WTC11 (cell line): ENCODE data around the gene EFS. TPM values are rescaled to one million over a fixed set of nuclear protein-coding genes. Genes with fewer than 3 reads are reported as not detected.

Experiments
- ATAC-seq: fragments of 200-7000 bp; cut with Tn5 transposase; 2 replicates; pipeline ENCODE4 v1.10.0; 2021; ENCODE audit warnings: mild to moderate bottlenecking, moderate library complexity
- CTCF ChIA-PET: fragments of 300-600 bp; sonication (Branson Sonifier 250); formaldehyde crosslinking; loops from one replicate; lab custom pipeline; 2021; ENCODE audit warnings: antibody characterized with exemption; lab: Charles Lee
- POLR2A ChIA-PET: fragments of 350-600 bp; sonication (Branson Sonifier 250); formaldehyde crosslinking; loops from one replicate; lab custom pipeline; 2021; ENCODE audit warnings: antibody characterized with exemption; lab: Charles Lee
- DNase-seq: peaks from one replicate; pipeline ENCODE4 v3.0.0; 2021; ENCODE audit warnings: low spot score
- H3K27ac Mint-ChIP-seq: 2 replicates; pipeline ENCODE4 v1.8.0; 2021; ENCODE audit warnings: mixed read lengths
- H3K27me3 Mint-ChIP-seq: 2 replicates; pipeline ENCODE4 v1.8.0; 2021; ENCODE audit warnings: low read depth, mild to moderate bottlenecking, moderate library complexity, mixed read lengths
- H3K36me3 Mint-ChIP-seq: 2 replicates; pipeline ENCODE4 v1.8.0; 2021; ENCODE audit warnings: mixed read lengths
- H3K4me1 Mint-ChIP-seq: 2 replicates; pipeline ENCODE4 v1.8.0; 2022; ENCODE audit warnings: mixed read lengths
- H3K4me3 Mint-ChIP-seq: 2 replicates; pipeline ENCODE4 v1.8.0; 2021; ENCODE audit warnings: mild to moderate bottlenecking, moderate library complexity, mixed read lengths
- H3K9me3 Mint-ChIP-seq: 2 replicates; pipeline ENCODE4 v1.8.0; 2021; ENCODE audit warnings: mixed read lengths
- ATF1 ChIP-seq: sonication (generic); formaldehyde crosslinking; IDR thresholded peaks from 2 replicates; pipeline ENCODE4 v1.8.1; 2023; ENCODE audit warnings: mild to moderate bottlenecking, moderate library complexity, missing genetic modification reagents
- E2F1 ChIP-seq: sonication (generic); formaldehyde crosslinking; IDR thresholded peaks from 2 replicates; pipeline ENCODE4 v1.8.0; 2022; ENCODE audit warnings: mild to moderate bottlenecking, missing genetic modification reagents
- ERG ChIP-seq: fragments of 250-450 bp; sonication (Bioruptor Pico); IDR thresholded peaks from 2 replicates; pipeline ENCODE4 v1.8.0; 2021; ENCODE audit warnings: mild to moderate bottlenecking
- FOXK1 ChIP-seq: sonication (generic); formaldehyde crosslinking; IDR thresholded peaks from 2 replicates; pipeline ENCODE4 v1.8.0; 2022; ENCODE audit warnings: mild to moderate bottlenecking, moderate library complexity, missing genetic modification reagents
- FOXP1 ChIP-seq: sonication (generic); formaldehyde crosslinking; IDR thresholded peaks from 2 replicates; pipeline ENCODE4 v1.8.0; 2022; ENCODE audit warnings: missing genetic modification reagents, mild to moderate bottlenecking, moderate library complexity, borderline replicate concordance
- GRHL2 ChIP-seq: fragments of 250-450 bp; sonication (Bioruptor Pico); IDR thresholded peaks from 2 replicates; pipeline ENCODE4 v1.8.0; 2022; ENCODE audit warnings: mild to moderate bottlenecking, moderate library complexity; ENCODE audit not compliant: insufficient replicate concordance, severe bottlenecking
- IRF1 ChIP-seq: sonication (generic); formaldehyde crosslinking; IDR thresholded peaks from 2 replicates; pipeline ENCODE4 v1.8.0; 2023; ENCODE audit warnings: missing genetic modification reagents
- IRF2 ChIP-seq: sonication (generic); formaldehyde crosslinking; IDR thresholded peaks from 2 replicates; pipeline ENCODE4 v1.8.0; 2022; ENCODE audit warnings: low read depth, missing genetic modification reagents, borderline replicate concordance
- JAZF1 ChIP-seq: fragments of 250-450 bp; sonication (Bioruptor Pico); IDR thresholded peaks from 2 replicates; pipeline ENCODE4 v1.9.0; 2021; ENCODE audit warnings: moderate library complexity, mild to moderate bottlenecking, inconsistent platforms
- JUN ChIP-seq: sonication (generic); formaldehyde crosslinking; IDR thresholded peaks from 2 replicates; pipeline ENCODE4 v1.8.0; 2023; ENCODE audit warnings: mild to moderate bottlenecking, missing genetic modification reagents
- MYBL2 ChIP-seq: sonication (generic); formaldehyde crosslinking; IDR thresholded peaks from 2 replicates; pipeline ENCODE4 v1.8.1; 2023; ENCODE audit warnings: mild to moderate bottlenecking, moderate library complexity, missing genetic modification reagents
- PREB ChIP-seq: sonication (generic); formaldehyde crosslinking; IDR thresholded peaks from 2 replicates; pipeline ENCODE4 v1.8.1; 2022; ENCODE audit warnings: mild to moderate bottlenecking, missing genetic modification reagents, moderate library complexity, borderline replicate concordance
- RELA ChIP-seq: sonication (generic); formaldehyde crosslinking; IDR thresholded peaks from 2 replicates; pipeline ENCODE4 v1.8.1; 2022; ENCODE audit warnings: missing genetic modification reagents, mild to moderate bottlenecking, borderline replicate concordance
- SOX15 ChIP-seq: fragments of 250-450 bp; sonication (Bioruptor Pico); IDR thresholded peaks from 2 replicates; pipeline ENCODE4 v1.9.0; 2021; ENCODE audit warnings: mild to moderate bottlenecking
- TEAD4 ChIP-seq: sonication (generic); formaldehyde crosslinking; IDR thresholded peaks from 2 replicates; pipeline ENCODE4 v1.8.0; 2022; ENCODE audit warnings: mild to moderate bottlenecking, missing genetic modification reagents
- USF1 ChIP-seq: sonication (generic); formaldehyde crosslinking; IDR thresholded peaks from 2 replicates; pipeline ENCODE4 v1.8.0; 2022; ENCODE audit warnings: mild to moderate bottlenecking, missing genetic modification reagents
- ZBTB21 ChIP-seq: sonication (generic); formaldehyde crosslinking; IDR thresholded peaks from 2 replicates; pipeline ENCODE4 v1.8.1; 2023; ENCODE audit warnings: mild to moderate bottlenecking, missing genetic modification reagents, borderline replicate concordance
- ZNF121 ChIP-seq: sonication (generic); formaldehyde crosslinking; IDR thresholded peaks from 2 replicates; pipeline ENCODE4 v1.8.0; 2023; ENCODE audit warnings: missing genetic modification reagents
- ZNF512 ChIP-seq: sonication (generic); formaldehyde crosslinking; IDR thresholded peaks from 2 replicates; pipeline ENCODE4 v1.8.1; 2022; ENCODE audit warnings: missing genetic modification reagents, borderline replicate concordance
- ZNF532 ChIP-seq: fragments of 250-450 bp; sonication (Bioruptor Pico); IDR thresholded peaks from 2 replicates; pipeline ENCODE4 v1.9.0; 2021; ENCODE audit warnings: mild to moderate bottlenecking, borderline replicate concordance
- total RNA-seq: library from RNA; stranded (reverse); gene quantifications from 3 replicates; pipeline ENCODE4 v1.2.3, GENCODE V29; 2021
- TF ChIP-seq, protein P1 (sequence below): fragments of 250-450 bp; sonication (Bioruptor Pico); conservative IDR thresholded peaks from 2 replicates; pipeline ENCODE4 v1.9.0; 2021; ENCODE audit warnings: mild to moderate bottlenecking
- TF ChIP-seq, protein P2 (sequence below): sonication (generic); formaldehyde crosslinking; conservative IDR thresholded peaks from 2 replicates; pipeline ENCODE4 v1.8.1; 2022; ENCODE audit warnings: mild to moderate bottlenecking, missing genetic modification reagents

EFS gene
- total RNA-seq, 1 experiment from 2014 or later = 35.3 TPM

DNA sequence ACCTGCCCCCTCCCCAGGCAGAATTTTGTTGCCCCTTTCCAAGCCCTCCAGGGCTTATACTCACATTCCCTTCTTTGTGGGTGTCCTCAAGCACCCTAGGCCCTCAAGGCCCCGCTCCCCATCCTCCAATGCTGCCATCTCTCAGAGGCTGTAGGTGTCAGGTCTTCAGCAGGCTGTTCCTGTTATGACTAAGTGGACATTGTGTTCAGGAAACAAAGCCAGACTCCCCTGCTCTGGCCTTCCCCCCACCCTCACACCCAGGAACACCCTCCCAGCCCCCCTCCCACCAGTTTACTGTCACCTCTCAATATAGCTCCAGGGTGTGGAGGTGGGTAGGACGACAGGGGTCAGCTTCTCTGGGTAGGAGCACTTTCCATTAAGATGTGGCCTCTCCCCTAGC, 44.5 kb upstream of the EFS start:
- Mint-ChIP-seq H3K4me3 (no peak overlapping the region), H3K9me3 (no peaks in the 10 kb centered on the region), H3K27ac (no peak overlapping the region), H3K27me3 (peaks cover 21% of the 10 kb centered on the region), H3K4me1 (no peaks in the 10 kb centered on the region; the same call in 1 of the 2 replicates), H3K36me3 (no peaks in the 10 kb centered on the region)
- CTCF ChIA-PET = no interaction called here
- ATAC-seq (no peak), DNase-seq (no peak)
- no peak for TF ChIP-seq FOXK1 (CRISPR knock-in tag)
- no peak for TF ChIP-seq MYBL2 (CRISPR knock-in tag)
- TF ChIP-seq RELA (CRISPR knock-in tag) = no peak
- no peak for TF ChIP-seq ZNF512 (CRISPR knock-in tag)
- no peak for TF ChIP-seq IRF1 (CRISPR knock-in tag)
- no peak for TF ChIP-seq SOX15 (CRISPR knock-in tag)
- no peak for TF ChIP-seq ATF1 (CRISPR knock-in tag)
- TF ChIP-seq, protein P1, sequence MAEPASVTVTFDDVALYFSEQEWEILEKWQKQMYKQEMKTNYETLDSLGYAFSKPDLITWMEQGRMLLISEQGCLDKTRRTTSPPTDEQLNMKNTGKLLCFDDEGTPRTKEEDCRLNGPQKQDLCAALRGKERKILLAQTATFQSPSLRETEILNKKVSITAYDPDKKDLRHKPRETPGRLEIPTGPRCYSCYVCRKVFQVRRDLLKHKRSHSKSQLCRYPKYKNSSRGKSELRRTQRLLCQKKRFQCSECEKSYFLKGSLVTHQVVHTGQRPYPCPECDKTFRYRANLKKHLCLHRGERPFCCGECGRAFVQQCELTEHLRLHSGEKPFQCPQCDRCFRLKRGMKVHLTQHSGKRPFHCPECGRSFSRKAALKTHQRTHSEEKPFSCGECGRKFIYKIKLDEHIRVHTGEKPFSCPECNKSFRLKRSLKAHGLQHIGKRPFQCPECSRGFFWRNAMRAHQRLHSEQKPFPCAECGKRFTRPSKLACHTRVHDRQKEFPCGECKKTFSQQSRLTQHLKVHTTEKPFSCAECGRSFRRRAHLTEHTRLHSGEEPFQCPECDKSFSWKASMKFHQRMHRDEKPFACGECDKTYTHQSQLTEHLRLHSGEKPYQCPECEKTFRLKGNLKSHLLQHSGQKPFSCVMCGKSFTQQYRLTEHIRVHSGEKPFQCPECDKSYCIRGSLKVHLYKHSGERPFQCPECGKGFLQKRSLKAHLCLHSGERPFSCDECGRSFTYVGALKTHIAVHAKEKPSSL (CRISPR knock-in tag) = no peak
- no peak for TF ChIP-seq GRHL2
- TF ChIP-seq ZNF532 (CRISPR knock-in tag) = no peak
- no peak for TF ChIP-seq IRF2
- TF ChIP-seq USF1 (CRISPR knock-in tag) = no peak
- POLR2A ChIA-PET = no interaction called here

DNA sequence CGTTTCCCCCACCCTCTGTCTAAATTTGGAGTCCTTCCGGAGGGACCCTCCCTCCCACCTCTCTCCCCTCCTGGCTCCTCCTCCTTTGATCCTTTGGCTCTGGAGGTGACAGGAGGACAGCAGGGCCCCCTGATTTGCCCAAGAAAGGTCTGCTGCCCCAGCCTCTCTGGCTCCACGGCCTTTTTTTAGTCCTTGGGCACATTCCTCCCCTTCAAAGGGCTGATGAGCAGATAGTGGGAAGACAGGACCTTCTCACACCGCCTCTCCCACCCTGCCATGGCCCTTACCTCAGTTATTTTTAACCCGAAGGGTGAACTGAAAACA, 43.3 kb upstream of the EFS start:
- H3K27me3 Mint-ChIP-seq = peaks cover 27% of the 10 kb centered on the region
- no peak for DNase-seq
- POLR2A ChIA-PET = no interaction called here
- no peaks in the 10 kb centered on the region for H3K9me3 Mint-ChIP-seq
- H3K27ac Mint-ChIP-seq = no peak overlapping the region
- CTCF ChIA-PET = no interaction called here
- no peak for ATAC-seq
- H3K36me3 Mint-ChIP-seq = no peaks in the 10 kb centered on the region
- no peak overlapping the region for H3K4me3 Mint-ChIP-seq
- no peaks in the 10 kb centered on the region; the same call in 1 of the 2 replicates for H3K4me1 Mint-ChIP-seq
- TF ChIP-seq JAZF1 (CRISPR knock-in tag) (no peak), TEAD4 (no peak), E2F1 (CRISPR knock-in tag) (no peak), ZBTB21 (CRISPR knock-in tag) (no peak), ERG (CRISPR knock-in tag) (no peak), FOXP1 (CRISPR knock-in tag) (no peak), PREB (CRISPR knock-in tag) (no peak), JUN (CRISPR knock-in tag) (no peak), ZNF121 (CRISPR knock-in tag) (no peak)
- TF ChIP-seq, protein P2, sequence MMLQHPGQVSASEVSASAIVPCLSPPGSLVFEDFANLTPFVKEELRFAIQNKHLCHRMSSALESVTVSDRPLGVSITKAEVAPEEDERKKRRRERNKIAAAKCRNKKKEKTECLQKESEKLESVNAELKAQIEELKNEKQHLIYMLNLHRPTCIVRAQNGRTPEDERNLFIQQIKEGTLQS (CRISPR knock-in tag) = no peak
